Neural progenitor cell (in vitro differentiated cells): ENCODE results near the gene FARP1.

Experiments used
- EZH2 ChIP-seq: fragments of 200-600 bp; sonication (generic); IDR thresholded peaks from 2 replicates; pipeline ENCODE4 v1.6.1; 2017; ENCODE audit warnings: antibody characterized with exemption, mild to moderate bottlenecking, moderate library complexity
- EZH2phosphoT487 ChIP-seq: fragments of 200-600 bp; sonication (generic); IDR thresholded peaks from 2 replicates; pipeline ENCODE4 v1.6.1; 2017; ENCODE audit warnings: antibody characterized with exemption
- TF ChIP-seq, protein P1 (sequence below): fragments of 200-600 bp; sonication (generic); IDR thresholded peaks from 2 replicates; pipeline ENCODE4 v1.5.1; 2017; ENCODE audit warnings: antibody characterized with exemption, mild to moderate bottlenecking

DNA sequence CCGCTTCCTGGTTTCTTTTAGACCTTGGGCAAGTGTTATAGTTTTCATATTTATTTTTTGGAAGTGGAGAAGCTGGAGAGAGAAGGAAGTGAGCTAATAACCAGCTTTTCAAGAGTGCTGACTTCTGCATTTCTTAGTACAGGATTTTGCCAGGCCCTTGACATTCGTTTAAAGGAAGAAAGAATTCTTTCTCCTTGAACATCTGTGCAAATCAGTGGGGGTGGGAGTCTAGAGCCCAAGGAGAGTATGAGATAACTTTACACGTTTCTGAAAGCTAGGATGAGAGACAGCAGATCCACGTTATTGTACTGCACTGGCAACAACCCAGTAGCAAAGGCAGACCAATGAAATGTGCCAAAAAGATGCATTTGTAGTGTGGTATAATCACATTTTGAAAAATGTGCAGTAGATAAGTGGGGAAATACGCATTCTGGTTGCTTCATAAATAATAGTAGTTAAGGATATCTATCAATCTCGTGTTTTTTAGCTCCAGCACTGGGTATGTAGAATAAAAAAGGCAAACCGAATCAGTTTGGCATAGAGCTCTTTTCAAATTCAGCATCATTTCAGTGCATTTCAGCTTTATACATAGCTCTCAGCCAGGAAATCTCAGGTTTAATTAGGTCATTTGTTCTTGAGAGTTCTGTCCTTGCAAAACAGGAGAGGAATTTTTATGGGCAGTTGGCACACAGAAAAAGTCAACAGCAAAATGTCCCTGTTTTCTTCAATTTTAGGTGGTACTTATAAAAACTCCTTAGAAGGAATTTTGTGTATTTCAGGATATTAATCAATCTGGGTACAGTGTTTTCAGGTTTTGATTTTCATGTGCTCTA lies 29.9 kb downstream of the FARP1 start:
- TF ChIP-seq, protein P1, sequence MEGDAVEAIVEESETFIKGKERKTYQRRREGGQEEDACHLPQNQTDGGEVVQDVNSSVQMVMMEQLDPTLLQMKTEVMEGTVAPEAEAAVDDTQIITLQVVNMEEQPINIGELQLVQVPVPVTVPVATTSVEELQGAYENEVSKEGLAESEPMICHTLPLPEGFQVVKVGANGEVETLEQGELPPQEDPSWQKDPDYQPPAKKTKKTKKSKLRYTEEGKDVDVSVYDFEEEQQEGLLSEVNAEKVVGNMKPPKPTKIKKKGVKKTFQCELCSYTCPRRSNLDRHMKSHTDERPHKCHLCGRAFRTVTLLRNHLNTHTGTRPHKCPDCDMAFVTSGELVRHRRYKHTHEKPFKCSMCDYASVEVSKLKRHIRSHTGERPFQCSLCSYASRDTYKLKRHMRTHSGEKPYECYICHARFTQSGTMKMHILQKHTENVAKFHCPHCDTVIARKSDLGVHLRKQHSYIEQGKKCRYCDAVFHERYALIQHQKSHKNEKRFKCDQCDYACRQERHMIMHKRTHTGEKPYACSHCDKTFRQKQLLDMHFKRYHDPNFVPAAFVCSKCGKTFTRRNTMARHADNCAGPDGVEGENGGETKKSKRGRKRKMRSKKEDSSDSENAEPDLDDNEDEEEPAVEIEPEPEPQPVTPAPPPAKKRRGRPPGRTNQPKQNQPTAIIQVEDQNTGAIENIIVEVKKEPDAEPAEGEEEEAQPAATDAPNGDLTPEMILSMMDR, result no peak
- TF ChIP-seq EZH2phosphoT487 (no peak), EZH2 (no peak)
